ENCODE results near the gene TTF1.
A peak's percentile ranks its signal among the peaks of the same experiment; 100 is the strongest.

The TTF1 gene

DNA sequence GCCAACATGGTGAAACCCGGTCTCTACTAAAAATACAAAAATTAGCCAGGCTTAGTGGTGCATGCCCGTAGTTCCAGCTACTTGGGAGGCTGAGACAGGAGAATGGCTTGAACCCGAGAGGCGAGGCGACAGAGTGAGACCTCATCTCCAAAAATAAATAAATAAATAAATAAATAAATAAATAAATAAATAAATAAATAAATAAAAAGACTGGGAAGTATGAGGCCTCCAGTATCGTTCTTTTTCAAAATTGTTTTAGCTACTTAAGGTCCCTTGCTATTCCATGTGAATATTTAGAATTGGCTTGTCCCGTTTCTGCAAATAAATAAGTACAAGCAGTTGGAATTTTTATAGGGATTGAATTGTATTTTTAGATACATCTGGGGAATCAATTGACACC lies 48.9 kb downstream of the TTF1 start:
- DNase-seq = no peak

DNA sequence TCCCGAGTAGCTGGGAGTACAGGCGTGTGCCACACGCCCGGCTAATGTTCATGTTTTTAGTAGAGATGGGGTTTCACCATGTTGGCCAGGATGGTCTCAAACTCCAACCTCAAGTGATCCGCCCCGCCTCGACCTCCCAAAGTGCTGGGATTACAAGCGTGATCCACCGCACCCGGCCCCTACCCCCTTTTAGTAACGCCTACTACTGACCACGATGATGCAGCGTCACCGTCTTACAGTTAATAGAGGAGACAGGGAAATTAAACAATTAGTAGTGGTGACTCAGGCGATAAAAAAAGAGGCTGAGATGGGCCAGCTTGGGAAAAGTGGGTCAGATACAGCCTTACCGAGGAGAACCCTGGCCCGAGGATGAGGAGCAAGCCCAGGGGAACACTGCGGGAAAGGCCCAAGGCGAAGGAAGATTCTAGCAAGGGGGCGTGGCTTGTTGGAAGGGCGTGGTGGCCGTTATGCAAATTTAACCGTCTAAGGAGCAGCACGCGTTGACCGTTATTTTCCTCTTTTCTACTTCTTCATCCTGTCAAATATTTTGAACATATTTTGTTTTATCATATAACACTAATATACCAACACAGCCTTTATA lies 50.2 kb downstream of the TTF1 start:
- no peak for DNase-seq

DNA sequence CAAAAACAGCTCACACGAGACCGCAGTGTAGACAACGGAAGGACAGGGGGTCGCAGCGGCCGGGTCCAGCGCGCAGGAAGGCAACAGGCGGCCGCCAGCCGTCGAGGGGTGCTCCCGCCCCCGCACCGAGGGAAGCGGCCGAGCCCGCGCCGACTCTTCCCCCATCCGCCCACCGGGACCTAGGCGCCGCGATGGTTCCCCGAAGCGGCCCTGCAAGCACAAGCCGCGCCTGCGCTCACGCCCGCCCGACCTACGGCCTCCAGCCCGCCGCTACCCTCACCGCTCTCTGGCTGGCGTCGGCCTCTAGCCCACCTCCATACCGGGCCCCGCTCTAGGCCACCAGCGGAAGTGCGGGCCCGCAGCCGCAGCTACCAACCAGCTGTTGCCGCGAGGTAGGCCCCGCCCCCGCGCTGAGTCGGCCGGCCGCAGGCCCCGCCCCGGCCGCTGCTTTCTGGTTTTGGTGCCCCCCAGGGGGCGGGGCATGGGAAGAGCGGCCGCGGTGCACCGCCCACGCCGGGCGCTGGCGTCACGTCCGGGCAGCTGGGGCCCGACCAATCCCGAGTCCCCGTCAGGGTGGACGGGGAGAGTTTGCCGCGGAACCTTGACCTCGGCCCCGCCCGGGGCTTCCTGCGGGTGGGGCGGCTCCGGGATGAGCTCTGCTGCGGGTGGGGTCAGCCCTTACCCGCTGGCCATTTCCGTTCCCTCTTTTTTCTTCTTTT lies 51.8 kb downstream of the TTF1 start, which contains the start of gene SETX:
TSS of gene SETX (minus strand) at position 350 of the 719 bp plus-strand sequence. CDS start 5,558 bp downstream, outside the sequence.
- peak; percentile 91 for DNase-seq

DNA sequence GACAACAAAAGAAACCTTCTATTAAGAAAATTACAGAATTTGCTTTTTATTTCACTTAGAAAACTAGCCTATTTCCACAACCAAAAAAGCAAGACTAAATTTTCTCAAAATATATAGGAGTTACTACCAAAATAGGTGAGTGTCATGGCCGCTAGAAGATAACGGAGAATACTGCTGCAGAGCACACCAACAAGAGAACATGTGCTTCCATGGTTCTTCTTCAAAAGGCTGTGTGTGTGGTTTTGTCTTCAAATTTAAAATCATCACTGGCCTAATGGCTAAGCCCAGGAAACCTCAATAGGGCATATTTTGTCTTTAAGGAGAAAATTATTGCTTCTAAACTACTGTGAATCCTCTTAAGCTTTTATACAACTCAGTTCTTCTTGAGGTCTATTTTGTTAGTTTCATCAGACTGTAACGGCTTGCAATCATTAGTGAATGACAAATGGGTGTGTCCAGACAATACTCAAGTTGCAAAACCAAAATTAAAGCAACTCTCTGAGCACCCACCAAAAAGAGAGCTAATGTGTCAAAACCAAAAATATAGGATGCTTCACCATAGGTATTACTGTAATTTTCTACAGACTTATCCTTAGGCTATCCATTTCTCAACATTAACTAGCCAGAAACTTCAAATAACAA lies 55.1 kb downstream of the TTF1 start:
- DNase-seq = no peak

DNA sequence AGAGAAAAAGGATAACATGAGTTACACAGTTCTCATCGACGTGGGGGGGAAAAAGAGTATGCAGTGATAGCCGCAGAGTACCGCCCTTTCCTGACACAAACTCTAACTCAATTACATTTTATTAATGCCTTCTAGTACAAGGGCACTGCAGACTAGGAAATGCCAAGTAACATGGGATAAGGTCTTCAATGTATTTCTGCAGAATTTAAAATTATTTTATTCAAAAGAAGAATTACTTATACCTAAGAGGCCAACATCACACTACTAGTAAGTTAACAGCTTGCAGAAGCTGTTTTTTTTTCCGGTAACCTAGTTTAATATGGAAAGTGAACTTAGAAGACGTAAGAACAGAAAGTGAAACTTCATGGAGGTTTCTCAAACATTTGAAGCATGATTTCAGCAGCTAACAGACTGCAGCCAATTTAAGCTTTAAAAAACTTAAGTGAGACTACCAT lies 55.8 kb downstream of the TTF1 start:
- DNase-seq = no peak

DNA sequence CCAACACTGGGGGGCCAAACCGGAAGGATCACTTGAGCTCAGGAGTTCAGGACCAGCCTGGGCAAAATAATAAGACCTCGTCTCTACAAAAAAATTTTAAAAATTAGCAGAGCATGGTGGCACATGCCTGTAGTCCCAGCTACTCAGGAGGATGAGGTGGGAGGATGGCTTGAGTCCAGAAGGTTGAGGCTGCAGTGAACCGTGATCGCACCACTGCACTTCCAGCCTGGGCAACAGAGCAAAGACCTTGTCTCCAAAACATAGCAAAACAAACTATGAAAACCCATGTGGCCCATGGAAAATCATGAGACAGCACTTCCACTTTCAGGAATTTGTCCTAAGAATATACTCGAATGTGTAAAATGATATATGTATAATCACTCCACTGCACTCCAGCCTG lies 58.0 kb downstream of the TTF1 start:
- no peak for DNase-seq

DNA sequence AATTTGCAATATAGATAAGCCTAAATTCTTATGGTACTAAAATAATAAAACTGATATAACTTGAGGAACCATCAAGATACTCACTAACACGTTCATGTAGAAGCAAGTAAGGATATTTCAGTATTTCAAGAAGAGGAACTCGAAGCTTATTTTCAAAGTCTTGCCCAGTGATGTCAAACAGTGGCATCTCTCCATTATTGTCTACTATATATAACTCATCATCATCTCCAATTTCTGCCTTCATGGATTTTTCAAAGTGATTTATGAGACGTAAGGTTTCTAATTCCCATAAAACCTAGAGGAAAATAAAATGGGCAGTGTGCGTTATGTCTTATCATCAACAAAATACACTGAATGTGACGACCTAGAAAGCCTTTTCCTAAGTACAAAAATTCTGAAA lies 60.5 kb downstream of the TTF1 start:
- no peak for DNase-seq

DNA sequence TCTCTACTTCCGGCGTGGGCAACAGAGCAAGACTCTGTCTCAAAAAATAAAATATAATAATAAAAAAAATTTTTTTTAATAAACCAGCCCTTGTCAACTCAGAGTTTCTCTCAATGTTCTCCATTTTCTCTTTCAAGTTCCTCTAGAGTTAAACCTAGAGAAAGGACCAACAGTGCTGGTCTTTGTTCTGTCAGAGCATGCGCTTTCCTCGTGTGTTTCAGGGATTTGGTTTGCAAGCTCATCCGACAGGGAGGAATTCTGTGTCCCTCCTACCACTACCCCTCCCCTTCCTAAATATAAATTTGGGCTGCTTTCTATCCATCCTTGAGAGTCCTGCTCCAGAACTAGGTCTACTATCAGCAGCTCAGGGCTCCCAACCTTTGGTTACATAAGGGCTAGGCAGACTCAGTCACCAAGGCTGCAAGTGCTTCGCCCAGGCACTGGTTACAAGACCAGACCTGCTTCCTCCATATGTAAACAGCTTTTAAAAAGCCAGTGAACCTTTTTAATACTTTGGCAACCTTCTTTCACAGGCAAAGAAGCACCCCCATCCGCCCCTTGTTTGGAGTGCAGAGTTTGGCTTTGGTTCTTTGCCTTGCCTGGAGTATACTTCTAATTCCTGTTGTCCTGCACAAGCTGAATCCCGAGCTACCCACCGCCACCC lies 65.3 kb downstream of the TTF1 start:
- no peak for DNase-seq

DNA sequence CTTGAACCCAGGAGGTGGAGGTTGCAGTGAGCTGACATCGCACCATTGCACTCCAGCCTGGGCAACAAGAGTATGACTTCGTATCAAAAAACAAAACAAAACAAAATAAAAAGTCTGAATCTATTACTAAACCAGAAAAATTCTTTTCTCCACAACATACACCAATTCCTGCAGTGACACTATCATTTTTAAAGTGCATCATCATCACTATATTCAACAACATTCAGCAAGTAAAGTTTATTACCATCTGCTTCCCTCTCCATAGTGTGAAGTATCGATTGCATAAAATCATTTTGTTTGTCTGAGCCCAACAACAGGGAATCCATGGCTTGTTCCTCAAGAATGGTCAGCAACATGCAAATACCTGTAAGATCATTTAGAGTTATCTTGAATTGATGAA lies 72.3 kb downstream of the TTF1 start:
- no peak for DNase-seq

DNA sequence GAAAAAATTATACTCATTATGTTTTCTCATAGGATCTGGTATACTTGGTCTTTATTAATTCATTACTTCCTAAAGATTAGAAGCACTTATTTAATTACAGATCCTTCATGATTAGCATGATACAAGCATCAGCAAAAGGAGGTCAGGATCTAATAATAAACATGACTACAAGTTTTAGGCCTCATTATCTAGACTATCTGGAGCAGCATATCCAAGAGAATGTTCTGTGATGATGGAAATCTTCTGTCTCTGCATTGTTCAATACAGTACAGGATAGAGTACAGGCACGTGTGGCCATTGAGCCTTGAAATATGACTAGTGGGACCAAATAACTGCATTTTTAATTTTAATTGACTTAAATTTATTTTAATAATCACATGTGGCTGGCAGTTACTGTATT lies 73.1 kb downstream of the TTF1 start:
- no peak for DNase-seq

DNA sequence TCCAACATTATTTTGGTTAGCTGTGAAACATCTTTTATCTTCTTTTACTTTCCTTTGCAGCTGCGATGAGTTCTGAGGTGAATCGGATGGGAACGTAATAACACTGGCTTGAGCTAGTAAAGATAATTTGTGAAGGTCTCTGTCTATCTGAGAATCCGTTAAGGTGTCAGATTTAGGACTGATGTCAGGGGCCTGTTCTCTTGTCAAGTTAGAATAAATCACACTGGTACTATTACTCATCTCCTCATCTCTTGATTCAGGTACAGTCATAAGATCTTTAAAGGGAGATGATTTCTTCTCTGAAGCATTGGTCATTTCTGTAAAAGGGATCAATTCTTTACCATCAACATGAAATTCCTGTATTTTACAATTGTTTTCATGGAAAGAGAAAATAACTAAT lies 78.1 kb downstream of the TTF1 start:
- DNase-seq = no peak

DNA sequence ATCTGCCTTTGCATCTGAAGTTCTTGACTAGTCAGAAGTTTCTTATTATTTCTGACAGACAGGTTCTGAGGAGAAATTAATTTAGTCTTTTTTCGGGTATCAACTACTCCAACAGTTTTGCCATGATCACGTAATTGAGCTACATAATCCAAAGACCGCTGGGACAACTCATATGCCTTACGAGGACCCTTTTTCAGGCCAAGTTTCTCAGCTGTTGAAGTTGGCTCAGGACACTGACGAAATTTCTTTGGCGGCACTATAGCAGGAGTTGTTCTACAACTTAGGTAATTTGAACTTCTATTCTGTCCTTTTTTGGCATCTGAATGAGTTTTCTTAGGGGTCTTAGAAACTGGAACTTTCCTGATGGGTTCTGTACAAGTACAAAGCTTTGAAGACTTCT lies 79.1 kb downstream of the TTF1 start:
- no peak for DNase-seq
